ENCODE measurements around the gene MLF2. TPM values are rescaled to one million over a fixed set of nuclear protein-coding genes. Genes with fewer than 3 reads are reported as not detected.

Gene MLF2
- total RNA-seq, 2 experiments from 2014 or later: 79.7 to 87.3 TPM

GRCh38 chr12:6730169-6730568 lies 22.8 kb downstream of the MLF2 start:
- ChIA-PET CTCF (ENCODE audit: unreplicated experiment) (no interaction called here), POLR2A (interaction anchor here (1.1 kb wide), 1 partner anchor 34 kb away, joined by 3 read pairs; no protein-coding TSS in a partner anchor)
- H3K36me3 ChIP-seq (ENCODE audit: insufficient read depth, low read length): peaks cover 43% of the 10 kb centered on the region

GRCh38 chr12:6729186-6729585 lies 23.8 kb downstream of the MLF2 start:
- H3K4me2 ChIP-seq (ENCODE audit: low read length): no peak overlapping the region
- DNase-seq (ENCODE audit: low spot score): no peak
- POLR2A ChIA-PET: interaction anchor here (1.1 kb wide), 1 partner anchor 33 kb away, joined by 3 read pairs; no protein-coding TSS in a partner anchor
- H3K9me3 ChIP-seq (ENCODE audit: low read length): no peaks in the 10 kb centered on the region
- no peak overlapping the region for H2AFZ ChIP-seq (ENCODE audit: low read length)
- H3K79me2 ChIP-seq (ENCODE audit: insufficient read depth, low read depth, low read length): peaks cover 5% of the 10 kb centered on the region; the same call in 1 of the 2 replicates
- no peaks in the 10 kb centered on the region for H4K20me1 ChIP-seq (ENCODE audit: insufficient read depth, low read length)
- no peaks in the 10 kb centered on the region for H3K9me2 ChIP-seq (ENCODE audit: insufficient read depth, low read length)
- H3K36me3 ChIP-seq (ENCODE audit: insufficient read depth, low read length): peaks cover 40% of the 10 kb centered on the region
- no peak overlapping the region for H3K27ac ChIP-seq (ENCODE audit: low read depth, low read length, poor library complexity, severe bottlenecking)
- TF ChIP-seq CTCF (conservative IDR thresholded peaks at IDR 0.05; ENCODE audit: low read length) (no peak), EZH2phosphoT487 (IDR thresholded peaks at IDR 0.05; ENCODE audit: borderline replicate concordance, low read depth, low read length) (no peak)
- peaks cover 20% of the 10 kb centered on the region for H3K4me1 ChIP-seq (ENCODE audit: insufficient read depth, low read length, poor library complexity, severe bottlenecking)
- no peak overlapping the region for H3K4me3 ChIP-seq (ENCODE audit: low read depth, low read length, poor library complexity, severe bottlenecking)
- intact Hi-C loops (cut with micrococcal nuclease; ENCODE audit: unreplicated experiment): no loop called here
- CTCF ChIA-PET (ENCODE audit: unreplicated experiment): no interaction called here
- no TSS peak for BruUV-seq (replicated peaks)

More at GRCh38 chr12:6730169-6730568, 22.8 kb downstream of the MLF2 start:
- H3K9me3 ChIP-seq (ENCODE audit: low read length): no peaks in the 10 kb centered on the region
- no peaks in the 10 kb centered on the region for H3K79me2 ChIP-seq (ENCODE audit: insufficient read depth, low read depth, low read length)
- H3K9me2 ChIP-seq (ENCODE audit: insufficient read depth, low read length): no peaks in the 10 kb centered on the region
- no peak overlapping the region for H3K27ac ChIP-seq (ENCODE audit: low read depth, low read length, poor library complexity, severe bottlenecking)
- peaks cover 15% of the 10 kb centered on the region for H3K4me1 ChIP-seq (ENCODE audit: insufficient read depth, low read length, poor library complexity, severe bottlenecking)
- H3K4me3 ChIP-seq (ENCODE audit: low read depth, low read length, poor library complexity, severe bottlenecking): no peak overlapping the region
- H4K20me1 ChIP-seq (ENCODE audit: insufficient read depth, low read length): no peaks in the 10 kb centered on the region
- DNase-seq (ENCODE audit: low spot score): peak; percentile 25
- H3K4me2 ChIP-seq (ENCODE audit: low read length): no peak overlapping the region; the same call in 1 of the 2 replicates
- TF ChIP-seq EZH2phosphoT487 (IDR thresholded peaks at IDR 0.05; ENCODE audit: borderline replicate concordance, low read depth, low read length) (no peak), CTCF (conservative IDR thresholded peaks at IDR 0.05; ENCODE audit: low read length) (0 out of 2 replicates have a peak, but pooled peaks have one; percentile 32)
- intact Hi-C loops (cut with micrococcal nuclease; ENCODE audit: unreplicated experiment): no loop called here
- BruUV-seq (replicated peaks): no TSS peak
- H2AFZ ChIP-seq (ENCODE audit: low read length): no peak overlapping the region

GRCh38 chr12:6725350-6725749 lies 27.6 kb downstream of the MLF2 start:
- H3K36me3 ChIP-seq (ENCODE audit: insufficient read depth, low read length): peaks cover 25% of the 10 kb centered on the region
- no peak overlapping the region for H3K27ac ChIP-seq (ENCODE audit: low read depth, low read length, poor library complexity, severe bottlenecking)
- H3K4me3 ChIP-seq (ENCODE audit: low read depth, low read length, poor library complexity, severe bottlenecking): no peak overlapping the region
- intact Hi-C loops (cut with micrococcal nuclease; ENCODE audit: unreplicated experiment): no loop called here
- peaks cover 48% of the 10 kb centered on the region for H3K4me1 ChIP-seq (ENCODE audit: insufficient read depth, low read length, poor library complexity, severe bottlenecking)
- H3K9me2 ChIP-seq (ENCODE audit: insufficient read depth, low read length): no peaks in the 10 kb centered on the region
- TF ChIP-seq EZH2phosphoT487 (IDR thresholded peaks at IDR 0.05; ENCODE audit: borderline replicate concordance, low read depth, low read length) (no peak), CTCF (conservative IDR thresholded peaks at IDR 0.05; ENCODE audit: low read length) (no peak)
- peak overlapping the region; percentile 90 for H3K4me2 ChIP-seq (ENCODE audit: low read length)
- no peaks in the 10 kb centered on the region for H4K20me1 ChIP-seq (ENCODE audit: insufficient read depth, low read length)
- H3K9me3 ChIP-seq (ENCODE audit: low read length): no peaks in the 10 kb centered on the region
- peaks cover 11% of the 10 kb centered on the region; the same call in 1 of the 2 replicates for H3K79me2 ChIP-seq (ENCODE audit: insufficient read depth, low read depth, low read length)
- BruUV-seq (replicated peaks): no TSS peak
- ChIA-PET CTCF (ENCODE audit: unreplicated experiment) (interaction anchor here (2.0 kb wide), 1 partner anchor 28 kb away, joined by 7 read pairs; the partner anchor contains the start of gene MLF2), POLR2A (interaction anchor here (0.9 to 3.3 kb wide), 5 partner anchors 8 to 126 kb away, joined by 3 to 16 read pairs (median 6); partner anchors contain the start of genes CDCA3 and USP5)
- DNase-seq (ENCODE audit: low spot score): no peak
- no peak overlapping the region for H2AFZ ChIP-seq (ENCODE audit: low read length)

Data from OCI-LY7 (cell line).